ENCODE measurements around the gene FAM181A.

Gene FAM181A

GRCh38 chr14:93926873-93927799 lies at the start of gene FAM181A:
TSS of gene FAM181A (plus strand) at chr14:93927344. CDS start at chr14:93928286, 942 bp downstream.
- DNase-seq: no peak

GRCh38 chr14:93878212-93878611 lies 48.9 kb upstream of the FAM181A start:
- no peak for DNase-seq

GRCh38 chr14:93878871-93879270 lies 48.3 kb upstream of the FAM181A start:
- no peak for DNase-seq

- no peak for DNase-seq
Measured at GRCh38 chr14:93879362-93879983, 47.7 kb upstream of the FAM181A start.

GRCh38 chr14:93880021-93880820 lies 46.9 kb upstream of the FAM181A start:
- DNase-seq: no peak

GRCh38 chr14:93884950-93885349 lies 42.2 kb upstream of the FAM181A start:
- DNase-seq: no peak

- DNase-seq: no peak
Measured at GRCh38 chr14:93888995-93889394, 38.1 kb upstream of the FAM181A start.

- DNase-seq: no peak
Measured at GRCh38 chr14:93889739-93890483, 37.2 kb upstream of the FAM181A start.

- no peak for DNase-seq
Measured at GRCh38 chr14:93891756-93892504, 35.2 kb upstream of the FAM181A start.

- DNase-seq: no peak
Measured at GRCh38 chr14:93892505-93892839, 34.7 kb upstream of the FAM181A start.

GRCh38 chr14:93892923-93893558 lies 34.1 kb upstream of the FAM181A start:
- DNase-seq: peak; percentile 79 to 81

- no peak for DNase-seq
Measured at GRCh38 chr14:93893661-93894261, 33.4 kb upstream of the FAM181A start.

GRCh38 chr14:93895023-93895604 lies 32.0 kb upstream of the FAM181A start:
- DNase-seq: no peak

- no peak for DNase-seq
Measured at GRCh38 chr14:93897476-93897845, 29.7 kb upstream of the FAM181A start.

GRCh38 chr14:93898081-93898611 lies 29.0 kb upstream of the FAM181A start:
- no peak for DNase-seq

GRCh38 chr14:93898731-93899130 lies 28.4 kb upstream of the FAM181A start:
- no peak for DNase-seq

- DNase-seq: no peak
Measured at GRCh38 chr14:93901813-93902212, 25.3 kb upstream of the FAM181A start.

GRCh38 chr14:93902619-93903307 lies 24.4 kb upstream of the FAM181A start:
- DNase-seq: no peak

- DNase-seq: no peak
Measured at GRCh38 chr14:93903342-93904184, 23.6 kb upstream of the FAM181A start.
